HEK293 (cell line): ENCODE data around the gene SEMA4D.

ENCODE experiments used
- CTCF ChIA-PET: fragments of 350-600 bp; formaldehyde crosslinking; extraction: SDS; loops from one replicate; lab custom pipeline; 2021; ENCODE audit warnings: antibody characterized with exemption; lab: Yijun Ruan, JAX
- POLR2A ChIA-PET: fragments of 300-600 bp; formaldehyde crosslinking; extraction: SDS; loops from one replicate; lab custom pipeline; 2020; ENCODE audit warnings: antibody characterized with exemption, inconsistent platforms; lab: Yijun Ruan, JAX
- H3K27ac ChIP-seq: fragments of 200-500 bp; sonication (Bioruptor generic); 2 replicates; pipeline ENCODE4 v1.5.1; 2014; ENCODE audit warnings: low read depth, low read length, control low read depth, inconsistent platforms; ENCODE audit errors: extremely low read depth
- H3K36me3 ChIP-seq, 2 experiments: fragments of 200-500 bp in 1 of 2; sonication (Bioruptor generic) in 1 of 2; 1 replicate in 1 of 2; 2 replicates in 1 of 2; pipeline ENCODE4 v1.5.1; 2014 to 2017; ENCODE audit warnings: inconsistent platforms in 2 of 2, low read length in 2 of 2; ENCODE audit not compliant: control insufficient read depth in 2 of 2, insufficient read depth in 1 of 2
- H3K4me1 ChIP-seq: fragments of 200-500 bp; sonication (Bioruptor generic); 2 replicates; pipeline ENCODE4 v1.5.1; 2014; ENCODE audit warnings: mild to moderate bottlenecking, low read length, inconsistent platforms; ENCODE audit not compliant: control insufficient read depth, insufficient read depth
- H3K4me3 ChIP-seq: 2 replicates; pipeline ENCODE4 v1.5.1; 2011; ENCODE audit warnings: low read depth, mild to moderate bottlenecking, control low read depth, low read length, moderate library complexity
- H3K9me3 ChIP-seq: fragments of 200-500 bp; sonication (Bioruptor generic); 2 replicates; pipeline ENCODE4 v1.5.1; 2014; ENCODE audit warnings: low read depth, low read length, inconsistent platforms; ENCODE audit not compliant: control insufficient read depth, insufficient read depth
- AEBP2 ChIP-seq: fragments of 450-650 bp; formaldehyde crosslinking; IDR thresholded peaks from 2 replicates; pipeline ENCODE4 v1.5.1; 2016; ENCODE audit warnings: missing biosample characterization, missing genetic modification characterization, borderline replicate concordance
- BCL11A ChIP-seq: fragments of 450-650 bp; formaldehyde crosslinking; IDR thresholded peaks from 2 replicates; pipeline ENCODE4 v1.5.1; 2016; ENCODE audit warnings: low read depth, missing biosample characterization, missing genetic modification characterization
- GLIS1 ChIP-seq: fragments of 450-650 bp; formaldehyde crosslinking; IDR thresholded peaks from 2 replicates; pipeline ENCODE4 v1.5.1; 2016; ENCODE audit warnings: missing biosample characterization, missing genetic modification characterization
- HOXC10 ChIP-seq: sonication (generic); formaldehyde crosslinking; IDR thresholded peaks from 2 replicates; pipeline ENCODE4 v1.8.1; 2023; ENCODE audit warnings: mild to moderate bottlenecking, missing genetic modification reagents
- KLF7 ChIP-seq: fragments of 450-650 bp; formaldehyde crosslinking; IDR thresholded peaks from 2 replicates; pipeline ENCODE4 v1.5.1; 2016; ENCODE audit warnings: missing biosample characterization, missing genetic modification characterization, borderline replicate concordance
- MYNN ChIP-seq: fragments of 450-650 bp; formaldehyde crosslinking; IDR thresholded peaks from 2 replicates; pipeline ENCODE4 v1.5.1; 2016; ENCODE audit warnings: missing biosample characterization, missing genetic modification characterization, borderline replicate concordance
- PATZ1 ChIP-seq: fragments of 450-650 bp; formaldehyde crosslinking; IDR thresholded peaks from 2 replicates; pipeline ENCODE4 v1.5.1; 2016; ENCODE audit warnings: missing biosample characterization, missing genetic modification characterization
- PBX3 ChIP-seq: sonication (generic); formaldehyde crosslinking; IDR thresholded peaks from 2 replicates; pipeline ENCODE4 v1.8.1; 2022; ENCODE audit warnings: mild to moderate bottlenecking, moderate library complexity, missing genetic modification reagents
- PRDM1 ChIP-seq: fragments of 450-650 bp; formaldehyde crosslinking; IDR thresholded peaks from 2 replicates; pipeline ENCODE4; 2016; ENCODE audit warnings: missing biosample characterization, missing genetic modification characterization
- TCF7L2 ChIP-seq: IDR thresholded peaks from 2 replicates; pipeline ENCODE4 v1.6.1; 2011; ENCODE audit warnings: low read depth, mild to moderate bottlenecking, inconsistent platforms, low read length, moderate library complexity, borderline replicate concordance
- ZBTB21 ChIP-seq: fragments of 450-650 bp; formaldehyde crosslinking; IDR thresholded peaks from 2 replicates; pipeline ENCODE4 v1.5.1; 2017; ENCODE audit warnings: missing biosample characterization, missing genetic modification characterization
- ZIC2 ChIP-seq: fragments of 450-650 bp; formaldehyde crosslinking; IDR thresholded peaks from 2 replicates; pipeline ENCODE4 v1.5.1; 2016; ENCODE audit warnings: missing biosample characterization, missing genetic modification characterization
- ZNF121 ChIP-seq: fragments of 450-650 bp; formaldehyde crosslinking; IDR thresholded peaks from 2 replicates; pipeline ENCODE4 v1.5.1; 2016; ENCODE audit warnings: missing biosample characterization, missing genetic modification characterization
- ZNF146 ChIP-seq: fragments of 450-650 bp; formaldehyde crosslinking; IDR thresholded peaks from 2 replicates; pipeline ENCODE4 v1.5.1; 2016; ENCODE audit warnings: missing biosample characterization, missing genetic modification characterization
- ZNF18 ChIP-seq: fragments of 450-650 bp; formaldehyde crosslinking; IDR thresholded peaks from 2 replicates; pipeline ENCODE4 v1.5.1; 2016; ENCODE audit warnings: missing biosample characterization, missing genetic modification characterization
- ZNF184 ChIP-seq: fragments of 450-650 bp; IDR thresholded peaks from 2 replicates; pipeline ENCODE4 v1.5.1; 2018; ENCODE audit warnings: missing biosample characterization, mild to moderate bottlenecking, missing genetic modification characterization
- ZNF211 ChIP-seq: fragments of 450-650 bp; formaldehyde crosslinking; IDR thresholded peaks from 2 replicates; pipeline ENCODE4 v1.5.1; 2016; ENCODE audit warnings: low read depth, missing biosample characterization, missing genetic modification characterization
- ZNF37A ChIP-seq: fragments of 450-650 bp; IDR thresholded peaks from 2 replicates; pipeline ENCODE4 v1.5.1; 2018; ENCODE audit warnings: missing biosample characterization, missing genetic modification characterization
- ZNF433 ChIP-seq: fragments of 450-650 bp; formaldehyde crosslinking; IDR thresholded peaks from 2 replicates; pipeline ENCODE4 v1.5.1; 2016; ENCODE audit warnings: missing biosample characterization, missing genetic modification characterization, low read depth
- ZNF449 ChIP-seq: fragments of 450-650 bp; formaldehyde crosslinking; IDR thresholded peaks from 2 replicates; pipeline ENCODE4 v1.5.1; 2017; ENCODE audit warnings: missing biosample characterization, mild to moderate bottlenecking, missing genetic modification characterization, moderate library complexity
- ZNF555 ChIP-seq: fragments of 450-650 bp; formaldehyde crosslinking; conservative IDR thresholded peaks from 2 replicates; pipeline ENCODE4 v1.5.1; 2017; ENCODE audit warnings: missing biosample characterization, mild to moderate bottlenecking, missing genetic modification characterization, inconsistent platforms
- ZNF571 ChIP-seq: fragments of 450-650 bp; formaldehyde crosslinking; IDR thresholded peaks from 2 replicates; pipeline ENCODE4 v1.5.0; 2017; ENCODE audit warnings: missing biosample characterization, missing genetic modification characterization
- ZNF621 ChIP-seq: fragments of 450-650 bp; formaldehyde crosslinking; IDR thresholded peaks from 2 replicates; pipeline ENCODE4 v1.5.1; 2017; ENCODE audit warnings: missing biosample characterization, missing genetic modification characterization
- ZNF623 ChIP-seq: fragments of 450-650 bp; formaldehyde crosslinking; IDR thresholded peaks from 2 replicates; pipeline ENCODE4 v1.5.1; 2016; ENCODE audit warnings: missing biosample characterization, missing genetic modification characterization
- ZNF777 ChIP-seq: fragments of 450-650 bp; formaldehyde crosslinking; IDR thresholded peaks from 2 replicates; pipeline ENCODE4 v1.5.1; 2017; ENCODE audit warnings: missing biosample characterization, missing genetic modification characterization, borderline replicate concordance
- ZNF785 ChIP-seq: fragments of 450-650 bp; formaldehyde crosslinking; IDR thresholded peaks from 2 replicates; pipeline ENCODE4 v1.5.1; 2016; ENCODE audit warnings: missing biosample characterization, missing genetic modification characterization
- ZSCAN4 ChIP-seq: fragments of 450-650 bp; formaldehyde crosslinking; IDR thresholded peaks from 2 replicates; pipeline ENCODE4 v1.5.1; 2017; ENCODE audit warnings: missing biosample characterization, missing genetic modification characterization

The SEMA4D gene

GRCh38 chr9:89342213-89342612, 155.7 kb downstream of the SEMA4D start (continued):
- TF ChIP-seq PATZ1 (tag by site-specific recombination) (no peak), MYNN (no peak), ZNF211 (tag by site-specific recombination) (no peak), ZNF555 (tag by site-specific recombination) (no peak), ZNF433 (no peak), ZIC2 (tag by site-specific recombination) (no peak), ZNF785 (tag by site-specific recombination) (no peak), AEBP2 (no peak)

- Histone ChIP-seq H3K27ac (no peak overlapping the region), H3K4me3 (no peak overlapping the region), H3K36me3 (peaks cover 12 to 90% of the 10 kb centered on the region in 2 experiments), H3K9me3 (no peaks in the 10 kb centered on the region), H3K4me1 (no peaks in the 10 kb centered on the region)
- POLR2A ChIA-PET = no interaction called here
- CTCF ChIA-PET = no interaction called here
- TF ChIP-seq TCF7L2 = no peak
- TF ChIP-seq ZNF184 (tag by site-specific recombination) = no peak
- no peak for TF ChIP-seq BCL11A (tag by site-specific recombination)
- no peak for TF ChIP-seq ZNF571 (tag by site-specific recombination)
- TF ChIP-seq ZNF146 (tag by site-specific recombination) = no peak
- TF ChIP-seq PBX3 (CRISPR knock-in tag) = no peak
- no peak for TF ChIP-seq GLIS1 (tag by site-specific recombination)
- TF ChIP-seq ZNF121 (tag by site-specific recombination) = no peak
- TF ChIP-seq ZNF777 (tag by site-specific recombination) = no peak
- TF ChIP-seq HOXC10 (CRISPR knock-in tag) = no peak
- TF ChIP-seq ZNF449 (tag by site-specific recombination) = no peak
- TF ChIP-seq ZSCAN4 (tag by site-specific recombination) = no peak
- TF ChIP-seq KLF7 (tag by site-specific recombination) = no peak
- no peak for TF ChIP-seq ZNF621
- TF ChIP-seq ZBTB21 = no peak
- no peak for TF ChIP-seq ZNF623 (tag by site-specific recombination)
- no peak for TF ChIP-seq ZNF37A
- no peak for TF ChIP-seq ZNF18
- no peak for TF ChIP-seq PRDM1 (tag by site-specific recombination)
Measured at GRCh38 chr9:89340332-89340731, 157.6 kb downstream of the SEMA4D start.
